Measurements from ENCODE around the gene ASIC1. TPM values are rescaled to one million over a fixed set of nuclear protein-coding genes. Genes with fewer than 3 reads are reported as not detected.
A peak's percentile ranks its signal among the peaks of the same experiment; 100 is the strongest.

ASIC1 gene
- total and polyA plus RNA-seq, 2 of the 4 experiments (the other 2 are of a cell fraction): 1.6 to 9.9 TPM

GRCh38 chr12:50041062-50041860 lies 16.1 kb upstream of the ASIC1 start:
- Histone ChIP-seq H3K18ac (ENCODE audit: low read depth, low read length) (no peak overlapping the region), H3K79me1 (ENCODE audit: low read depth in 1 of 2, low read length in 2 of 2) (no peaks in the 10 kb centered on the region), H2AK5ac (ENCODE audit: low read depth, low read length) (no peak overlapping the region), H3K56ac (ENCODE audit: extremely low read depth, insufficient read depth, low read length) (no peak overlapping the region), H3K36me3 (ENCODE audit: control insufficient read depth, insufficient read depth, low read length) (no peaks in the 10 kb centered on the region), H2BK120ac (ENCODE audit: low read depth, low read length) (no peak overlapping the region), H3K9ac (ENCODE audit: low read depth, low read length) (no peak overlapping the region), H4K5ac (ENCODE audit: low read depth, low read length) (no peak overlapping the region), H3K27me3 (ENCODE audit: control insufficient read depth, insufficient read depth, low read length) (peaks cover 13% of the 10 kb centered on the region), H3K4me1 (ENCODE audit: control insufficient read depth, insufficient read depth, low read length) (no peaks in the 10 kb centered on the region), H3K4me2 (ENCODE audit: low read depth, low read length) (no peak overlapping the region), H3K9me3 (ENCODE audit: control insufficient read depth, insufficient read depth, low read length) (no peaks in the 10 kb centered on the region), H3K23ac (ENCODE audit: low read depth, low read length) (no peak overlapping the region), H2BK15ac (ENCODE audit: low read depth, low read length) (no peak overlapping the region), H3K27ac (ENCODE audit: insufficient read depth, low read length) (no peak overlapping the region), H3K4me3 (ENCODE audit: insufficient read depth, low read depth, low read length) (no peak overlapping the region), H3K14ac (replicated peaks; ENCODE audit: low read depth, low read length) (no peak overlapping the region), H2AK9ac (replicated peaks; ENCODE audit: low read depth, low read length, poor library complexity) (peak overlapping the region; percentile 28), H3K9me1 (ENCODE audit: insufficient read depth, low read length) (no peaks in the 10 kb centered on the region), H3K4ac (ENCODE audit: low read depth, low read length) (no peak overlapping the region), H2BK20ac (ENCODE audit: low read depth, low read length) (no peak overlapping the region), H2AFZ (replicated peaks; ENCODE audit: low read length, poor library complexity) (no peak overlapping the region), H4K8ac (ENCODE audit: low read depth in 2 of 2, low read length in 2 of 2) (no peak overlapping the region), H4K91ac (ENCODE audit: insufficient read depth, low read depth, low read length) (no peak overlapping the region), H2BK5ac (ENCODE audit: low read depth, low read length, poor library complexity, severe bottlenecking) (no peak overlapping the region), H4K20me1 (ENCODE audit: insufficient read depth, low read length) (no peaks in the 10 kb centered on the region)
- ATAC-seq (ENCODE audit: low read depth) (no peak), DNase-seq (no peak)
- intact Hi-C loops (cut with micrococcal nuclease) (no loop called here), in situ Hi-C loops (cut with MboI; ENCODE audit: low sequenced_read_pairs) (no loop called here), dilution Hi-C loops (cut with HindIII; ENCODE audit: low sequenced_read_pairs, unreplicated experiment) (no loop called here)
- WGBS, 2 experiments (ENCODE audit: extremely low coverage in 2 of 2, insufficient read length in 1 of 2): no CpG with 5 or more reads among the region's 15 CpGs
- CTCF ChIA-PET: no interaction called here
- no TSS peak for BruUV-seq (replicated peaks)
- POLR2A ChIA-PET (ENCODE audit: unreplicated experiment): no interaction called here
- TF ChIP-seq CHD1 (IDR thresholded peaks at IDR 0.05; ENCODE audit: low read depth, low read length) (no peak), CEBPB (IDR thresholded peaks at IDR 0.05; ENCODE audit: low read depth, low read length) (no peak), BHLHE40 (IDR thresholded peaks at IDR 0.05; ENCODE audit: low read depth, low read length) (no peak), MAZ (IDR thresholded peaks at IDR 0.05; ENCODE audit: borderline replicate concordance, low read depth, low read length) (no peak), NFE2L2 (IDR thresholded peaks at IDR 0.05; ENCODE audit: low read depth, low read length) (no peak), MAFK (IDR thresholded peaks at IDR 0.05; ENCODE audit: low read depth, low read length) (no peak), SMC3 (IDR thresholded peaks at IDR 0.05; ENCODE audit: low read depth, low read length) (no peak), RFX5 (IDR thresholded peaks at IDR 0.05; ENCODE audit: low read depth, low read length) (no peak), RAD21 (IDR thresholded peaks at IDR 0.05; ENCODE audit: low read length) (no peak), RCOR1 (IDR thresholded peaks at IDR 0.05; ENCODE audit: insufficient replicate concordance, low read length) (no peak), FOS (IDR thresholded peaks at IDR 0.05; ENCODE audit: low read depth, low read length) (no peak), POLR2A (IDR thresholded peaks at IDR 0.05; ENCODE audit: low read depth, low read length) (no peak), MXI1 (IDR thresholded peaks at IDR 0.05; ENCODE audit: borderline replicate concordance, low read depth, low read length) (no peak), ELK1 (IDR thresholded peaks at IDR 0.05; ENCODE audit: borderline replicate concordance, low read depth, low read length) (no peak), CTCF (conservative IDR thresholded peaks at IDR 0.05; ENCODE audit: low read depth, low read length) (no peak)
- TF ChIP-seq, protein P1, sequence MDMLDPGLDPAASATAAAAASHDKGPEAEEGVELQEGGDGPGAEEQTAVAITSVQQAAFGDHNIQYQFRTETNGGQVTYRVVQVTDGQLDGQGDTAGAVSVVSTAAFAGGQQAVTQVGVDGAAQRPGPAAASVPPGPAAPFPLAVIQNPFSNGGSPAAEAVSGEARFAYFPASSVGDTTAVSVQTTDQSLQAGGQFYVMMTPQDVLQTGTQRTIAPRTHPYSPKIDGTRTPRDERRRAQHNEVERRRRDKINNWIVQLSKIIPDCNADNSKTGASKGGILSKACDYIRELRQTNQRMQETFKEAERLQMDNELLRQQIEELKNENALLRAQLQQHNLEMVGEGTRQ (IDR thresholded peaks at IDR 0.05; ENCODE audit: low read depth, low read length): no peak

Measured in IMR-90 (cell line).